Stimulated activated naive CD8-positive, alpha-beta T cell treated with anti-CD3 and anti-CD28 coated beads, Interleukin-15, Interleukin-2, amounts not matched to agents 100 ng/mL and 50 ng/mL, for 24 hours (primary cell): ENCODE data around the gene OXNAD1.
"Not testable (repeated sequence)": the region's sequence is repeated elsewhere in the genome, so short reads cannot be mapped to it uniquely, and the experiment has no call there.

Experiments used
- H3K27ac Mint-ChIP-seq: one replicate; pipeline ENCODE4 v1.8.0; 2021; ENCODE audit warnings: mild to moderate bottlenecking, mixed read lengths
- H3K27me3 Mint-ChIP-seq: one replicate; pipeline ENCODE4 v1.8.0; 2021; ENCODE audit warnings: mixed read lengths
- H3K36me3 Mint-ChIP-seq: one replicate; pipeline ENCODE4 v1.8.0; 2021; ENCODE audit warnings: low read depth, mixed read lengths
- H3K4me1 Mint-ChIP-seq: one replicate; pipeline ENCODE4 v1.8.0; 2021; ENCODE audit warnings: low read depth, mixed read lengths
- H3K4me3 Mint-ChIP-seq: one replicate; pipeline ENCODE4 v1.8.0; 2021; ENCODE audit warnings: mild to moderate bottlenecking, mixed read lengths
- H3K9me3 Mint-ChIP-seq: one replicate; pipeline ENCODE4 v1.8.0; 2021; ENCODE audit warnings: mixed read lengths

The OXNAD1 gene

GRCh38 chr3:16300881-16301359 lies 35.9 kb downstream of the OXNAD1 start:
- H3K4me1 Mint-ChIP-seq, result peaks cover 100% of the 10 kb centered on the region

GRCh38 chr3:16301507-16301906 lies 36.5 kb downstream of the OXNAD1 start:
- Mint-ChIP-seq H3K36me3 (peaks cover 73% of the 10 kb centered on the region), H3K4me3 (peak overlapping the region; percentile 78)

More at GRCh38 chr3:16300881-16301359, 35.9 kb downstream of the OXNAD1 start:
- H3K27me3 Mint-ChIP-seq, result no peaks in the 10 kb centered on the region
- H3K9me3 Mint-ChIP-seq, result no peaks in the 10 kb centered on the region
- H3K4me3 Mint-ChIP-seq, result peak overlapping the region; percentile 78
- H3K36me3 Mint-ChIP-seq, result peaks cover 73% of the 10 kb centered on the region
- H3K27ac Mint-ChIP-seq, result peak overlapping the region; percentile 92

GRCh38 chr3:16302082-16302631 lies 37.1 kb downstream of the OXNAD1 start:
- Mint-ChIP-seq H3K4me3 (peak overlapping the region; percentile 78), H3K4me1 (peaks cover 100% of the 10 kb centered on the region), H3K36me3 (peaks cover 73% of the 10 kb centered on the region), H3K9me3 (no peaks in the 10 kb centered on the region), H3K27ac (peak overlapping the region; percentile 92), H3K27me3 (no peaks in the 10 kb centered on the region)

More at GRCh38 chr3:16301507-16301906, 36.5 kb downstream of the OXNAD1 start:
- no peaks in the 10 kb centered on the region for H3K9me3 Mint-ChIP-seq
- peaks cover 100% of the 10 kb centered on the region for H3K4me1 Mint-ChIP-seq
- peak overlapping the region; percentile 92 for H3K27ac Mint-ChIP-seq
- no peaks in the 10 kb centered on the region for H3K27me3 Mint-ChIP-seq

- H3K27me3 Mint-ChIP-seq, result no peaks in the 10 kb centered on the region
- peaks cover 72% of the 10 kb centered on the region for H3K36me3 Mint-ChIP-seq
- no peaks in the 10 kb centered on the region for H3K9me3 Mint-ChIP-seq
- peak overlapping the region; percentile 78 for H3K27ac Mint-ChIP-seq
- H3K4me3 Mint-ChIP-seq, result peak overlapping the region; percentile 38
- H3K4me1 Mint-ChIP-seq, result peaks cover 100% of the 10 kb centered on the region
These were observed 38.1 kb downstream of the OXNAD1 start for GRCh38 chr3:16303037-16303575.

GRCh38 chr3:16304061-16305010 lies 39.3 kb downstream of the OXNAD1 start:
- H3K4me3 Mint-ChIP-seq, result peak overlapping the region; percentile 59
- peaks cover 66% of the 10 kb centered on the region for H3K36me3 Mint-ChIP-seq
- H3K27me3 Mint-ChIP-seq, result no peaks in the 10 kb centered on the region
- H3K4me1 Mint-ChIP-seq, result peaks cover 99% of the 10 kb centered on the region
- H3K27ac Mint-ChIP-seq, result peak overlapping the region; percentile 83
- H3K9me3 Mint-ChIP-seq, result no peaks in the 10 kb centered on the region

- Mint-ChIP-seq H3K4me1 (peaks cover 99% of the 10 kb centered on the region), H3K36me3 (peaks cover 69% of the 10 kb centered on the region), H3K4me3 (peak overlapping the region; percentile 59), H3K9me3 (no peaks in the 10 kb centered on the region), H3K27me3 (no peaks in the 10 kb centered on the region), H3K27ac (peak overlapping the region; percentile 83)
These were observed 40.1 kb downstream of the OXNAD1 start for GRCh38 chr3:16305111-16305541.

GRCh38 chr3:16307832-16308531 lies 43.0 kb downstream of the OXNAD1 start:
- H3K4me3 Mint-ChIP-seq, result peak overlapping the region; percentile 22
- H3K27ac Mint-ChIP-seq, result peak overlapping the region; percentile 77

GRCh38 chr3:16308727-16309126 lies 43.7 kb downstream of the OXNAD1 start:
- Mint-ChIP-seq H3K27ac (peak overlapping the region; percentile 77), H3K9me3 (no peaks in the 10 kb centered on the region), H3K27me3 (no peaks in the 10 kb centered on the region), H3K4me3 (no peak overlapping the region), H3K4me1 (peaks cover 95% of the 10 kb centered on the region), H3K36me3 (peaks cover 62% of the 10 kb centered on the region)

More at GRCh38 chr3:16307832-16308531, 43.0 kb downstream of the OXNAD1 start:
- peaks cover 95% of the 10 kb centered on the region for H3K4me1 Mint-ChIP-seq
- H3K27me3 Mint-ChIP-seq, result no peaks in the 10 kb centered on the region
- no peaks in the 10 kb centered on the region for H3K9me3 Mint-ChIP-seq
- H3K36me3 Mint-ChIP-seq, result peaks cover 63% of the 10 kb centered on the region

GRCh38 chr3:16309558-16309957 lies 44.5 kb downstream of the OXNAD1 start:
- H3K27me3 Mint-ChIP-seq, result no peaks in the 10 kb centered on the region
- peak overlapping the region; percentile 91 for H3K27ac Mint-ChIP-seq
- H3K4me3 Mint-ChIP-seq, result peak overlapping the region; percentile 73
- H3K36me3 Mint-ChIP-seq, result peaks cover 65% of the 10 kb centered on the region
- H3K9me3 Mint-ChIP-seq, result no peaks in the 10 kb centered on the region
- H3K4me1 Mint-ChIP-seq, result peaks cover 95% of the 10 kb centered on the region

GRCh38 chr3:16310486-16310885 lies 45.5 kb downstream of the OXNAD1 start:
- peak overlapping the region; percentile 91 for H3K27ac Mint-ChIP-seq
- not testable (repeated sequence) for H3K27me3 Mint-ChIP-seq, H3K9me3 Mint-ChIP-seq
- H3K36me3 Mint-ChIP-seq, result peaks cover 65% of the 10 kb centered on the region
- H3K4me3 Mint-ChIP-seq, result peak overlapping the region; percentile 73
- H3K4me1 Mint-ChIP-seq, result peaks cover 95% of the 10 kb centered on the region

GRCh38 chr3:16311960-16312451 lies 47.0 kb downstream of the OXNAD1 start:
- H3K27ac Mint-ChIP-seq, result peak overlapping the region; percentile 93
- no peaks in the 10 kb centered on the region for H3K27me3 Mint-ChIP-seq
- H3K4me3 Mint-ChIP-seq, result peak overlapping the region; percentile 31
- H3K9me3 Mint-ChIP-seq, result no peaks in the 10 kb centered on the region
- peaks cover 67% of the 10 kb centered on the region for H3K36me3 Mint-ChIP-seq
- H3K4me1 Mint-ChIP-seq, result peaks cover 95% of the 10 kb centered on the region

GRCh38 chr3:16313886-16314645 lies 49.1 kb downstream of the OXNAD1 start:
- Mint-ChIP-seq H3K4me3 (no peak overlapping the region), H3K27ac (peak overlapping the region; percentile 77), H3K36me3 (peaks cover 67% of the 10 kb centered on the region), H3K4me1 (peaks cover 95% of the 10 kb centered on the region), H3K27me3 (no peaks in the 10 kb centered on the region), H3K9me3 (no peaks in the 10 kb centered on the region)

GRCh38 chr3:16315623-16316022 lies 50.6 kb downstream of the OXNAD1 start:
- H3K4me3 Mint-ChIP-seq, result no peak overlapping the region
- no peaks in the 10 kb centered on the region for H3K27me3 Mint-ChIP-seq
- peak overlapping the region; percentile 26 for H3K27ac Mint-ChIP-seq
- peaks cover 73% of the 10 kb centered on the region for H3K36me3 Mint-ChIP-seq
- H3K4me1 Mint-ChIP-seq, result peaks cover 94% of the 10 kb centered on the region
- no peaks in the 10 kb centered on the region for H3K9me3 Mint-ChIP-seq

- Mint-ChIP-seq H3K4me1 (peaks cover 98% of the 10 kb centered on the region), H3K9me3 (no peaks in the 10 kb centered on the region), H3K27me3 (no peaks in the 10 kb centered on the region), H3K4me3 (no peak overlapping the region), H3K27ac (peak overlapping the region; percentile 85), H3K36me3 (peaks cover 77% of the 10 kb centered on the region)
These were observed 51.4 kb downstream of the OXNAD1 start for GRCh38 chr3:16316396-16316795.
